ENCODE data around the gene CALHM3.
"Not testable (repeated sequence)": the region's sequence is repeated elsewhere in the genome, so short reads cannot be mapped to it uniquely, and the experiment has no call there.

Gene CALHM3

GRCh38 chr10:103502849-103503660, 24.0 kb upstream of the CALHM3 start:
- no peak for DNase-seq

- no peak for DNase-seq
These were observed 22.1 kb upstream of the CALHM3 start for GRCh38 chr10:103501186-103501585.

- DNase-seq, result no peak
These were observed 21.4 kb upstream of the CALHM3 start for GRCh38 chr10:103500481-103500880.

- DNase-seq, result no peak
These were observed 20.8 kb upstream of the CALHM3 start for GRCh38 chr10:103499881-103500280.

- no peak for DNase-seq
These were observed 20.0 kb upstream of the CALHM3 start for GRCh38 chr10:103498936-103499638.

DNA sequence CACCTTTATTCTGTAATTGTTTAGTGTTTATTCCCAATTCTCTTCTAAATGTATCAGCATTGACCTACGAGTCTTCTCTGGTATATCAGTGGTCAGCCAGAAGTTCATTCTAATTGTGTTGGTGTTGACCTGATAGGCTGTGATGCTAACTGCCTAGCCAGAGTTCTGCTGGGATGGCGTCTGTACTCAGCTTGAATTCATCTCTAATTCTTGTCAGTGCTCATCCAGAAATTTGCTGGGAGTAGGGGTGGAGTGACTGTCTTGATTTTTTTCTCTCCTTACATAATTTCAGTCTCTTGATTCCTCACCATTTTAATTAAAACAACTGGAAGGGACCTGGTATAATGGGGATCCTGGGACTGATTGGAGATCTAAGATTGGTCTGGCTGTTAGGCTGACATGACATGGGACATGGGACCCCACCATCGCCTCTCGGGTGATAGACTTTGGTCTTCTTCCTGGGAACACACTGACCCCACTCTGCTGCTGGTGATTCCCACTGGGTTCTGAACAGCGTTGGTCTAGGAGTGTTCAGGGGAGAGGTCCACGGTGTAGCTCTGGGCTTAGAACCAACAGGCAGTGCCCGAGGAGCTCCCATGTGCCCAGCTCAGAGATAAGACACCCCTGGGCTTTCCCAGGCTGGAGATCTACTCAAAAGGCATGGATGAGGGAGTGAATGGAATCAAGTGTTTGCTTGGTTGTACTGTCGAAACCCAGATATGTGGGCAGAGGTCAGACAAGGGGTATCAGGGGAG, 18.3 kb upstream of the CALHM3 start:
- DNase-seq, result no peak

DNA sequence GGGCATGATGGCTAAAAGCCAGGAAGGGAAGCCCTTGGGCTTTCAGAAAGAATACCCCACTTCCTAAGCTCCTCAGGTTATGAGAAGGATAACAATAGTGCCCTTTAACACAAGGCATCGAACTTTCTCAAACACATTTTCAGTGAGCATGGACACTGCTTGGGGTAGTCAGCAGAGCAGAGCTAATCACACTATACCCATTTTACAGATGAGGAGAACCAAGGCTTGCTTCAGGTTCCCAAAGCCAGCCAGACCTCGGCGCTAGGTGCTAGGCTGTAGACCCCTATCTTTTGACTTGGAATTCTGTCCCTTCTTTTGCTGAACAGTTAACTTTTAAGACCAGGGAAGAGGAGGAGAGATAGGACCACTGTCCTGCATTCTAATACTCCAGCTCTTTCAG, 16.3 kb upstream of the CALHM3 start:
- DNase-seq, result no peak

DNA sequence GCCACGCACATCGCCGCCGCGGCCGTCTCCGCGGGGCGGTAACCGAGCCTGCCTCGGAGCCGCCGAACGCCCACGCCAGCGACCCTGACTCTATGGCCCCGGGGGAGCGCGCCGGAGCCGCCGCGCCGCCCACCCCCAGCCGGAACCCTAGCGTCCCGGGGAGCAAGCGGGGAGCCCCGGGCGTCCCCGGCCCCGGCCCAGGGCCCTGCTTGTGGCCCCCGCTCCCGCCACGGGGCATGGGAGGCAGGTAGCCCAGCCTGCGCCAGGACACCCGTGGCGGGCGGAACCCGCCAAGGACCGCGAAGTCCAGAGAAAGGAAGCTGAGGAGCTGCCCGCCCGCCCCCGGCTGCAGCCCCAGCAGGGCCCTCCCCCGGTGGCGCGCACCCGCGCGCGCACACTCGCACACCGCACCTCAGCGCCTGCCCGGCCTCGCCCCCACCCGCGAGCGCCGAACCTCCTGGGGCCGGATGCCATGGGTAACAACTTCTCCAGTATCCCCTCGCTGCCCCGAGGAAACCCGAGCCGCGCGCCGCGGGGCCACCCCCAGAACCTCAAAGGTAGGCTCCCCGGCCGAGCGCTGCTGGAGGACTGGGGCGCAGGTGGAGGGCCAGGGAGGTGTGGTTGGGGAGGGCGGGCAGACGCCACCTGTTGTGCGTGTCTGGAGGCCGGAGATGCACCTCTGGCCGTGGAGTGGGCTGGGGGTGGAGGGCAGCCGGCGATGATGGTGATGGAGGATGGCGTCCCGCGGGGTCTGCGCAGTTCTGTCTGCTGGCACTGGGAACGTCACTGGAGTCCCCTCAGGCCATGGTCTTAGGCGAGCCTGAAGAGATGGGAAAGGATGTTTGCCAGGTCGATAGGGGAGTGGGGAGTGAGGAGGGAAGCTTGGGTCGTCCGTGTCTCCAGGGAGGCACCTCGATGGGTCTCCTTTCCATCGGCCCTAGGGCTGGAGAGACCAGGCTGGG, 15.2 kb upstream of the CALHM3 start:
- peak; percentile 24 for DNase-seq

DNA sequence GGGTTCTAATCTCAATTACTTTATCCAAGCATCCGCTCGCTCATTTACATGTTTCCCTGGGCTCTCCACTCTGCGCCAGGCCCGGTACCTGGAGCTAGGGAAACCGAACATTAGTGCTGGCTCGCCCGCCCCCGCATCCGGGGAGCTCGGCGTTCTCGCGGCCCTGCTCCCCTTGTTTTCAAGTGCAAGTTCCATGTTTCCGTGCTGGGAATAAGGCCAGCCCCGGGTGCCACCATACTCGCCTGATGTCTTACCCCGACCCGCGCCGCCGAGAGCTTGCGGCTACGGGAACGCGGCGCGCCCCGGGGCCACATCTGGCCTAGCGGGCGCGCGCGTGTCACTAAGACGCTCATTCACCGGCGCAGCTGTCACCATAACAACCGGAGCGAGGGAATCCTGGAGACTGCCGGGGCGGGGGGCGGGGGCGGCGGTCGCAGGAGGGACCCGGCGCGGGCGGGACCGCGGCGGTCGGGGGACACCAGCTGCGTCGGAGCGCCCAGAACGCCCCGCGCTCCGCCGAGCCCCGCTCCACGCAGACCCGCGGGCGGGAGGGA, 14.4 kb upstream of the CALHM3 start, which contains the start of gene NEURL1:
Gene NEURL1 (plus strand): TSS at position 344 of the 554 bp plus-strand sequence. CDS start 683 bp downstream, outside the sequence.
- no peak for DNase-seq

DNA sequence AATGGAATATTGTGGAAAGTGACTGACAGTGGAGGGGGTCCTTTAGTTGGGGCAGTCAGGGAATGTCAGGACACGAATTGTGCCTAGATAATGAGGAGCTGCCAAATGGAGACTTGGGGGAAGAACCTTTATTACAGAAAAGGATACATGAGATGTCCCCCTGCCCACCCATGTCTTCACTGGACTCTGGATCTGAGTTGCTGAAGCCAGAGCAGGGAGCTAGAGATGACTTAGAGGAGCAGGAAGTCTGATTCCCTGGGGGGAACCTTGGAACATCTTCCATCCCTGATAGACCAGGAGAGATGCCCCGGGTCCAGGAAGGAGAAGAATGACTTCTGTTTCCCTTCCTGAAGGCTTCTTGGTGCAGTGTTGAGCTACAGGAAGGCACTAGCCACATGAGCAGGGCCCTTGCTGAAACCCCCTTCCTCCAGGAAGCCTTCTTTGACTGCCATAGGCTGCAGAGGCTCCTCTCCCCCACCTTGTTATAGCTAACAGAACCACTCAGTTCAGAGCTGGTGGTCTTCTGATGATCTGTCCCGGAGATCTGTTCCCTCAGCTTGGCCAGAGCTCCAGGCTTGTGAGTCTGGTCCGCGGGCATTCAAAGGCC, 13.7 kb upstream of the CALHM3 start:
- no peak for DNase-seq

- no peak for DNase-seq
These were observed 12.8 kb upstream of the CALHM3 start for GRCh38 chr10:103491729-103492364.

DNA sequence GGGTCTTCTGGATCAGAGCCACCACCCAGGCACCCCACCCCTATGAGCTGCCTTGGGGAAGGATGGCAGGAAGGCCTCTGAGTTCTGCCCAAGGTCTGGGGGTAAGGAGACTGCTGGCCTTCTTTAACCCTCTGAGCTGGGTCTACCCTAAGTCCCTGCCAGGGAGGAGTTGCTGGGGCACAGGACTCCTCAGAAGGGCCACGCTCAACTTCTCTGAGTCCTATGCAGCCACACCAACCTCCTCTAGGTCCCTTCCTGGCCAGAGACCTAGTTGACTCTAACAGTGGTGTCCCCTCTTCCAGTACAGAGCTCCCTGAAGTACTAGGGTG, 11.9 kb upstream of the CALHM3 start:
- DNase-seq, result no peak

DNA sequence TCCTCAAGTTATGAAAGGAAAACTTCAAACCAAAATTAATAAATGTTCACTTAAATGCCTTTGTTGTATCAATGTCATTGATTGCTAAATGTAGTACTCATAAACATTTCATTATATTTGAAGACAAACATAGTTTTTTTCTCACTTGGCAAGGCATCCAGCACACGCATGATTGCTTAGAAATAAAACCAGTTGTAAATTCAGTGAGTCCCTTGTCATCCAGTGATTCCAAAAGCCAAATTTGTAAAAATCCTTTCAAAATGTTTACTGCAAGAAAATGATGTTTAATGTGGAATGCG, 8.3 kb upstream of the CALHM3 start:
- no peak for DNase-seq

GRCh38 chr10:103486635-103487409, 7.8 kb upstream of the CALHM3 start:
- not testable (repeated sequence) for DNase-seq

DNA sequence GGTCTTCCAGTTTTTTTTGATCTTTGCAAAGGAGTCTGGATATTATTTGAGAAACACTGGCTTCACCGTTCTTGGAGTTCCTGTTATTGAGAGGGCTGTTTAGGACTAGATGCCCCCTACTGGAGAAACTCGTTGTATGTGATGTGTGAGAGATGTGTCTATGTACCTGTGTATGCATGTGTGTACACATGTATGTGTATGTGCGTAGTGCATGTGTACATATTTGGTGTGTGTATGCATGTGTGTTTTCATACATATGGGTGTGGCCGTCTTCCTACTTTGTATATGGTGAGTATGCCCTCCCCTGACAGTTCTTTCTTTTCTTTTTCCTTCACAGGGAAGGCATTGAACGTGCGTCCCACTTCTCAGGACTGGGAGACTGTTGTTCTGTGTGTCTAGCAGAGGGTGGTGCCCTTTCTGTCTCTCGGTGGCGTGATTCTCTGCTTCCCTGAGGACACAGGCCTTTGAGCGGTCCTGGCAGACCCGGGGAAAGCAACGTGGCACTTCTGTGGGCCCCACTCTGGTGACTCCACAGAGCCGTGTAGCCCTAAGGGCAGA, 3.0 kb upstream of the CALHM3 start:
- DNase-seq, result peak; percentile 83

GRCh38 chr10:103480521-103480920, 1.5 kb upstream of the CALHM3 start:
- DNase-seq, result no peak

DNA sequence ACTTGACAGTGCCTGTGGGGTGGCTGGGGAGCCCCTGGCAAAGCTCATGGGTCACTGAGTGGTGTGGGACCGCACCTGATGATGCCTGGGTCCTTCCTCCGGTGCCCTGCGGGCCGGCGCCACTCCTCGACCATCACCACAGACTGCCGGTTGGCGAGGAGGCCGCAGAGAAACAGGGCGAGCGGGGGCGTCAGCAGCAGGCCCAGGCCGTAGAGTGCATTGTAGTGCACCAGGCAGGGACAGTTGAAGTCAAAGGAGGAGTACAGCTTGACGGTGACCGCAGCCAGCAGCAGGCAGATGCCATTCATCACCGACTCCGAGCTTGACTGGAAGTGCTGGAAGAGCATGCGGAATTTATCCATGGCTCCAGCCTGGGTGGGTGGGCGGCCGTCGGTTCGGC, 369 bp downstream of the CALHM3 start:
- no peak for DNase-seq

DNA sequence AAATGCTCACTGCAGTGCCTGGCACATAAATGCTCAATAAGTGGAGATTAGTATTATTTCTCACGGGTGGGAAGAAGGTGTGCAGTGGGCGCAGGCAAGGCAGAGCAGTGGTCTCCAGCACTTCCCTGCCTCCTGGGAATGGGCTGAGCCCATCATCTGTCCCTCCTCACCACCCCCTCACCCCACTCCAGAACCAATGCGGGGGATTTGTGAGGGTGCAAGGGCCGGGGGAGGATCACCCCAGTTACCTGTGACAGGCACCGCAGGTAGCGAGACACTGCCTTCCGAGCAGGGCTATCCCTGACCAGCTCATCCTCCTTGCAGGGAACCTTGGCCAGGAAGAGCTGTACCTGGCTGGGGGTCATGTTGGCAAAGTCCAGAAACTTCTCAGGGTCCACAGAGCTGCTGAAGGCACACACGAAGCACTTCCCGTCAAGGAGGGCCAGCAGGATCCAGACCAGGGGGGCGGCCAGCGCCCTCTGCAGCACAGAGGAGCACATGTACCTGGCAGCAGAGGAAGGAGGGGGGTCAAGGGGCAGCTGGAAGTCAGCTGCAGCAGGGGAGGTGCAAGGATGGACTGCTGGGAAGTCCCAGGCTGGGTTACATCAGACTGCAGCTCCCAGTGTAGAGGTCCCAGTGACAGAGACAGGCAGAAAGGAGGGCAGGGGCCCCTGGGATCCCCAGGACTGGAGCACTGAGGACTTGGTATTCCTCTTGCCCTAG, 2.8 kb downstream of the CALHM3 start:
- no peak for DNase-seq

GRCh38 chr10:103475437-103475836, 3.6 kb downstream of the CALHM3 start:
- DNase-seq, result no peak

GRCh38 chr10:103474077-103474476, 5.0 kb downstream of the CALHM3 start:
- DNase-seq, result no peak
